GM21723 (cell line): ENCODE data around the gene WDR11.

ENCODE experiments used
- ATAC-seq: cut with Tn5 transposase; IDR thresholded peaks from one replicate; pipeline ENCODE4 v1.9.1; 2021; ENCODE audit warnings: mild to moderate bottlenecking, moderate library complexity; ENCODE audit not compliant: unreplicated experiment

The WDR11 gene

DNA sequence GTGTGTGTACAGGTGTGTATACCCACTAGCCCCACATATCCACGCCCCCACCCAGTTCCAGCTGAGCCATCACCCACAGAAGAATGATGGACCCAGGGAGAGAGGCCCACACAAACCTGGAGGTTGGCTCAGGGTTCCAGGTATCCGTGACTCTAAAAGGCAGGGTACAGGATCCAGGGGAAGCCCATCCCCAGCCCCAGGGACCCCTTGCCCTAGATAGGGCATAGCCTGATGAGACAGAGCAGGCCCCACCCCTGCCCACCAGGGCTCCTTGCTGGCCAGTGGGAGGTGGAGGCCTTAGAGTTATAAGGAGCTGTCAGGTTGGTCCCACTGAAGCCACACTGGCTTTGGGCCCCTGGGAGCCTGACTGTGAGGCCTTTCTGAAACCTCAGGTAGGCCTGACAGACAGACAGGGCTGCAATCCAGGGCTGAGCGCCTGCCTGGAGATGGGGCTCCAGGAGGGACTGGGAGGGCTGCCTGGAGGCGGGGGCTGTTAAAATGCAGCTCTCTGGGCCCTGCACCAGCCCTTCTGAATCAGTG lies 93.5 kb downstream of the WDR11 start:
- no peak for ATAC-seq

GRCh38 chr10:120945182-120945581 lies 94.0 kb downstream of the WDR11 start:
- ATAC-seq, result no peak

DNA sequence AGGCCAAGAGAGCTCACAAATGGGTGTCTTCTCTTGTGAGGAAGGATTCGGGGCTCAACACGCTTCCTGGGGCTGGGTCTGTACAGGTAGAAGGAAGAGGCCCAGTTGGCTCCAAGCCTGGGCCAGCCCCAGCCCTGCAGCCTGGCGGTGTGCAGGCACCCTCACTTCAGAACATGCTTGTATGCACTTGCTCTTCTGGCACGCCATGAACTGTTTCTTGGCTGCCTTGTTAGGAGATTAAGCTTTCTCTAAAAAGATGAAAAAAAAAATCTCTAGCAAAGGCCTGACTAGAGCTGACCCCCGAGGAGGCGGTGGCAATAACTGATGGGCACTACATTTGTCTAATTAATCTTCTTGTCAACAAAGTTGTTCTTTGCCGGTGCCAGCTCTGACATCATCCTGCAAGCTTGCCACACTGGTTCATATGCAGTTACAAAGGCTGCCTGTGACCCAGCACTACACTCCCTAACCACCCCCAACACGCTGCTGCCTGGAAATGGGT lies 94.7 kb downstream of the WDR11 start:
- ATAC-seq, result no peak

- ATAC-seq, result no peak
Observed at GRCh38 chr10:120946497-120946896, 95.3 kb downstream of the WDR11 start.

GRCh38 chr10:120948889-120949608 lies 97.9 kb downstream of the WDR11 start:
- peak; percentile 98 for ATAC-seq

DNA sequence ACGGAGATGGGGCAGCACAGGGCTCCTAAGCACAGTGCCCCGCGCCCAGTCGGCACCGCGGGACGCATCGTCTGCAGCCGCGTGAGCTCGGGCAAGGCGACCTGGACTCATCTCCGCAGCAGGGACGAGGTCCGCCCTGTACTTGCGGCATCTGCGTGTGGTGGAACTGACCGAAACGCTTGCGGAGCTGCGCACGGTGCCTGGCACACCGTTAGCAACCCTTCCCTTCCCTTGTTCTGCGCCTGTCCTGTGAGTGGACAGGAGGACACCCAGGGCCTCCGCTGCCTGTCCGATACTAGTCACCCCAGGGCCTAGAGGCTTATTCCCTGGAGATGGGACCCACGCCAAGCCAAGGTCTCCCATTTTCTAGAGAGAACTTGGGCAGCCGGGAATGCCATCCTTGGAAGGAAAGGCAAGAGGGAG lies 98.5 kb downstream of the WDR11 start:
- ATAC-seq, result no peak

DNA sequence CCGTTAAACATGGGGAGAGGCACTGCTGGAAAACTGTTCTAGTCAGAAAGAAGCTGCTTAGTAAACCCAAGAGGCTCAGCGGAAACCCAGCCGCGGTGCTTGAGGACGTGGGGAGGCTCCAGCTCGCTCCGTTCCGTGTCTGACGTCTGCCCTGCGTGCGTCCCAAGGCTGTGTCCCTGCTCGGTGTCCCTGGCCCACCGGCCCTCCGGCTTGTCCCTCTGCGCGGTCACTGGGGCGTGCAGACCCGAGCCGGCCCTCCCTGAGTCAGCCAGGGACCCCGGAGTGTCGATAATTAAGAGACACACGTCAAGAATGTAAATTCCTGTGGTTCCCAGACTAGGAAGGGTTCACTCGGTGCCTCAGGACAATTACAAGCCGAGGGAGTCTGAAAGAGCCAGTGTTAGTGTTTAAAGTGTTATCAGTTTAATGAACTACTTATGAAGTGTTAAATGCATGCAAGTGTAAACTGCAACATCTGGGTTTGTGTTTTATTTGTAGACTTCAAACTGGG lies 98.9 kb downstream of the WDR11 start:
- ATAC-seq, result no peak

DNA sequence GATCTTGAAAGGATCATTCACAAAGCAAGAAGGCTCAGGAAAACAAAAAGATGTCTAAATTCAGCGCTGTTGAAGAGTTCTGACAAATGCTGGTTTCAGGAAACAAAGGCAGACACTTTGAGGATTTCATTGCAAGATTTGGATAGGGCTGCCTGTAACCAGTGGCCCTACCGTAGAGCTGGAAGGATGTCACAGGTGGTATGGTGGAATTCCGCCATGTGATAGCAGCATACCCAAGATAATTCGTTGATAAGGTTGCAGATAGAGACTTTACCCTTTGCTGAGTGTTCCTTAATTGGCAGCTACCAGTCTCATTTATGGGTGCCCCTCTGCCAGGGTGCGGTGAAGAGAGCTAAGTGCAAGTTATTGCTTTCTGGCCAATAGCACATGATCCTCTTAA lies 100.1 kb downstream of the WDR11 start:
- ATAC-seq, result no peak

- no peak for ATAC-seq
Observed at GRCh38 chr10:120953897-120954296, 102.7 kb downstream of the WDR11 start.
